ENCODE results near the gene SYT1.

Gene SYT1

GRCh38 chr12:78863482-78864402, 832 bp upstream of the SYT1 start:
- TF ChIP-seq FOXP2 (optimal IDR thresholded peaks at IDR 0.05; ENCODE audit: control extremely low read depth, extremely low read length, insufficient read depth) (no peak), EZH2 (IDR thresholded peaks at IDR 0.05) (no peak), POLR2AphosphoS5 (IDR thresholded peaks at IDR 0.05; ENCODE audit: borderline replicate concordance, low read depth, low read length) (no peak)
- H3K4me3 ChIP-seq, result peak overlapping the region; percentile 89
- DNase-seq (ENCODE audit: low read depth, low spot score), result no peak
- peak overlapping the region; percentile 38 for H3K9ac ChIP-seq (ENCODE audit: insufficient read length)
- no peak overlapping the region for H3K27ac ChIP-seq
- H3K9me3 ChIP-seq (ENCODE audit: low read depth, low read length), result no peaks in the 10 kb centered on the region
- H3K36me3 ChIP-seq (ENCODE audit: insufficient read depth, low read length), result no peaks in the 10 kb centered on the region

GRCh38 chr12:78864870-78865463, 393 bp downstream of the SYT1 start:
- H3K27ac ChIP-seq, result no peak overlapping the region
- H3K4me3 ChIP-seq, result peak overlapping the region; percentile 89
- DNase-seq (ENCODE audit: low read depth, low spot score), result no peak
- H3K9me3 ChIP-seq (ENCODE audit: low read depth, low read length), result no peaks in the 10 kb centered on the region
- no peak for TF ChIP-seq FOXP2 (optimal IDR thresholded peaks at IDR 0.05; ENCODE audit: control extremely low read depth, extremely low read length, insufficient read depth)
- no peak for TF ChIP-seq POLR2AphosphoS5 (IDR thresholded peaks at IDR 0.05; ENCODE audit: borderline replicate concordance, low read depth, low read length)
- no peak for TF ChIP-seq EZH2 (IDR thresholded peaks at IDR 0.05)
- no peaks in the 10 kb centered on the region for H3K36me3 ChIP-seq (ENCODE audit: insufficient read depth, low read length)
- H3K9ac ChIP-seq (ENCODE audit: insufficient read length), result no peak overlapping the region

- Histone ChIP-seq H3K27ac (no peak overlapping the region), H3K36me3 (ENCODE audit: insufficient read depth, low read length) (no peaks in the 10 kb centered on the region), H3K9me3 (ENCODE audit: low read depth, low read length) (no peaks in the 10 kb centered on the region), H3K9ac (ENCODE audit: insufficient read length) (no peak overlapping the region), H3K4me3 (peak overlapping the region; percentile 89)
- no peak for DNase-seq (ENCODE audit: low read depth, low spot score)
- no peak for TF ChIP-seq POLR2AphosphoS5 (IDR thresholded peaks at IDR 0.05; ENCODE audit: borderline replicate concordance, low read depth, low read length)
- TF ChIP-seq FOXP2 (optimal IDR thresholded peaks at IDR 0.05; ENCODE audit: control extremely low read depth, extremely low read length, insufficient read depth), result no peak
- no peak for TF ChIP-seq EZH2 (IDR thresholded peaks at IDR 0.05)
These were observed 942 bp downstream of the SYT1 start for GRCh38 chr12:78865516-78865915.

GRCh38 chr12:78866518-78866917, 1.9 kb downstream of the SYT1 start:
- Histone ChIP-seq H3K27ac (no peak overlapping the region), H3K9me3 (ENCODE audit: low read depth, low read length) (no peaks in the 10 kb centered on the region), H3K36me3 (ENCODE audit: insufficient read depth, low read length) (no peaks in the 10 kb centered on the region), H3K4me3 (no peak overlapping the region), H3K9ac (ENCODE audit: insufficient read length) (no peak overlapping the region)
- no peak for DNase-seq (ENCODE audit: low read depth, low spot score)
- no peak for TF ChIP-seq POLR2AphosphoS5 (IDR thresholded peaks at IDR 0.05; ENCODE audit: borderline replicate concordance, low read depth, low read length)
- no peak for TF ChIP-seq FOXP2 (optimal IDR thresholded peaks at IDR 0.05; ENCODE audit: control extremely low read depth, extremely low read length, insufficient read depth)
- no peak for TF ChIP-seq EZH2 (IDR thresholded peaks at IDR 0.05)

GRCh38 chr12:78870539-78870938, 6.0 kb downstream of the SYT1 start:
- no peaks in the 10 kb centered on the region for H3K36me3 ChIP-seq (ENCODE audit: insufficient read depth, low read length)
- H3K4me3 ChIP-seq, result no peak overlapping the region
- no peak for TF ChIP-seq FOXP2 (optimal IDR thresholded peaks at IDR 0.05; ENCODE audit: control extremely low read depth, extremely low read length, insufficient read depth)
- no peak for TF ChIP-seq POLR2AphosphoS5 (IDR thresholded peaks at IDR 0.05; ENCODE audit: borderline replicate concordance, low read depth, low read length)
- TF ChIP-seq EZH2 (IDR thresholded peaks at IDR 0.05), result no peak
- H3K9ac ChIP-seq (ENCODE audit: insufficient read length), result no peak overlapping the region
- DNase-seq (ENCODE audit: low read depth, low spot score), result no peak
- H3K27ac ChIP-seq, result no peak overlapping the region
- no peaks in the 10 kb centered on the region for H3K9me3 ChIP-seq (ENCODE audit: low read depth, low read length)

- H3K4me3 ChIP-seq, result peak overlapping the region; percentile 54
- no peaks in the 10 kb centered on the region for H3K36me3 ChIP-seq (ENCODE audit: insufficient read depth, low read length)
- TF ChIP-seq FOXP2 (optimal IDR thresholded peaks at IDR 0.05; ENCODE audit: control extremely low read depth, extremely low read length, insufficient read depth), result no peak
- no peak for DNase-seq (ENCODE audit: low read depth, low spot score)
- H3K9ac ChIP-seq (ENCODE audit: insufficient read length), result peak overlapping the region; percentile 41
- H3K27ac ChIP-seq, result peak overlapping the region; percentile 88
- H3K9me3 ChIP-seq (ENCODE audit: low read depth, low read length), result no peaks in the 10 kb centered on the region
These were observed 7.0 kb downstream of the SYT1 start for GRCh38 chr12:78871566-78871965.

GRCh38 chr12:78878459-78878858, 13.9 kb downstream of the SYT1 start:
- Histone ChIP-seq H3K36me3 (ENCODE audit: insufficient read depth, low read length) (no peaks in the 10 kb centered on the region), H3K9me3 (ENCODE audit: low read depth, low read length) (no peaks in the 10 kb centered on the region), H3K9ac (ENCODE audit: insufficient read length) (no peak overlapping the region), H3K4me3 (no peak overlapping the region), H3K27ac (no peak overlapping the region)
- no peak for TF ChIP-seq POLR2AphosphoS5 (IDR thresholded peaks at IDR 0.05; ENCODE audit: borderline replicate concordance, low read depth, low read length)
- no peak for TF ChIP-seq FOXP2 (optimal IDR thresholded peaks at IDR 0.05; ENCODE audit: control extremely low read depth, extremely low read length, insufficient read depth)
- TF ChIP-seq EZH2 (IDR thresholded peaks at IDR 0.05), result no peak
- no peak for DNase-seq (ENCODE audit: low read depth, low spot score)

- no peaks in the 10 kb centered on the region for H3K36me3 ChIP-seq (ENCODE audit: insufficient read depth, low read length)
- TF ChIP-seq POLR2AphosphoS5 (IDR thresholded peaks at IDR 0.05; ENCODE audit: borderline replicate concordance, low read depth, low read length) (no peak), FOXP2 (optimal IDR thresholded peaks at IDR 0.05; ENCODE audit: control extremely low read depth, extremely low read length, insufficient read depth) (no peak), EZH2 (IDR thresholded peaks at IDR 0.05) (no peak)
- H3K9ac ChIP-seq (ENCODE audit: insufficient read length), result no peak overlapping the region
- H3K27ac ChIP-seq, result no peak overlapping the region
- no peak for DNase-seq (ENCODE audit: low read depth, low spot score)
- H3K4me3 ChIP-seq, result no peak overlapping the region
- no peaks in the 10 kb centered on the region for H3K9me3 ChIP-seq (ENCODE audit: low read depth, low read length)
These were observed 14.3 kb downstream of the SYT1 start for GRCh38 chr12:78878866-78879265.
